Peyer's patch (tissue), 4 donors: ENCODE results near the gene IGSF9. TPM values are rescaled to one million over a fixed set of nuclear protein-coding genes. Genes with fewer than 3 reads are reported as not detected.

Source experiments
- DNase-seq, 3 donors: peaks; one replicate each; pipeline ENCODE4 v3.0.0-alpha.2; 2017 to 2019
- H3K27ac ChIP-seq, 4 donors: fragments of 200-600 bp; sonication (generic); one replicate each; pipeline ENCODE4 v1.5.1; 2016 to 2019
- H3K27me3 ChIP-seq, 2 donors: fragments of 200-600 bp; sonication (generic); one replicate each; pipeline ENCODE4 v1.5.1; 2019
- H3K36me3 ChIP-seq, 3 donors: fragments of 200-600 bp; sonication (generic); one replicate each; pipeline ENCODE4 v1.5.1; 2016 to 2019
- H3K4me1 ChIP-seq, 4 donors: fragments of 200-600 bp; sonication (generic); one replicate each; pipeline ENCODE4 v1.5.1; 2016 to 2019
- H3K4me3 ChIP-seq, 4 donors: fragments of 200-600 bp; sonication (generic); 1 replicate in 3 of 4; 2 replicates in 1 of 4; pipeline ENCODE4 v1.5.1; 2016 to 2019; ENCODE audit warnings: mild to moderate bottlenecking in 1 of 4
- H3K9me3 ChIP-seq, 4 donors: fragments of 200-600 bp; sonication (generic); one replicate each; pipeline ENCODE4 v1.5.1; 2016 to 2019; ENCODE audit warnings: mild to moderate bottlenecking in 1 of 4
- POLR2A ChIP-seq, 2 donors: fragments of 450-650 bp; IDR thresholded peaks; one replicate each; pipeline ENCODE4 v1.5.1; 2017; ENCODE audit warnings: antibody characterized with exemption in 2 of 2, mild to moderate bottlenecking in 2 of 2, moderate library complexity in 2 of 2
- total RNA-seq, 4 donors: library from RNA; depleted of rRNA; stranded (reverse); fragments of >200 nt; gene quantifications; one replicate each; pipeline ENCODE4 v1.1.0, GENCODE V29; 2016
- TF ChIP-seq, protein P1 (sequence below), 6 experiments: fragments of 450-650 bp in 4 of 6; fragments of 200-600 bp in 2 of 6; sonication (generic) in 1 of 6; IDR thresholded peaks; one replicate each; pipeline ENCODE4 v1.5.1; 2017 to 2019; ENCODE audit warnings: antibody characterized with exemption in 6 of 6, mild to moderate bottlenecking in 3 of 6, moderate library complexity in 1 of 6

Gene IGSF9
- total RNA-seq, 4 donors from 2014 or later = 5.8 to 169 (median 40.6) TPM

DNA sequence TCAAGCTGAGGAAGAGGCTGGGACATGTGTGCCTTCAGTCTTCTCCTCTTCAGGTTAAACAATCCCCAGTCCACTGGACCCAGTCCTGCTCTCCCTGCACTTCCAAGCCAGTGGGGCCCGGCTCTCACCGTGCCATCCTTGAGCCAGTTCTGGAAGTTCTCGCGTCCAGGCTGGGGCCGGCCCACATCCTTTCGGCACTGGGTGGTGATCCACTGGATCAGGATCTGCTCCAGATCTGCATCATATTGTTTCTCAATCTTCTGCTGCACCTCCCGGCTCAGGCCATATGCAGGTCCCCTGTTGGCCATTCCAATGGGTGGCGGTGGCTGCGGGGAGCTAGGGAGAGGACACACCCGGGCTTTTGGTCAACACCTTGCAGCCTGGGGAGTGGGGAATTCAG lies 25.2 kb downstream of the IGSF9 start:
- H3K27me3 ChIP-seq = no peaks in the 10 kb centered on the region
- H3K9me3 ChIP-seq = no peaks in the 10 kb centered on the region
- H3K27ac ChIP-seq = peak overlapping the region in 1 of 4 donors; percentile 96
- peaks cover 0 to 40% (median 0%) of the 10 kb centered on the region in 3 donors for H3K36me3 ChIP-seq
- no peak overlapping the region for H3K4me3 ChIP-seq
- TF ChIP-seq, protein P1, sequence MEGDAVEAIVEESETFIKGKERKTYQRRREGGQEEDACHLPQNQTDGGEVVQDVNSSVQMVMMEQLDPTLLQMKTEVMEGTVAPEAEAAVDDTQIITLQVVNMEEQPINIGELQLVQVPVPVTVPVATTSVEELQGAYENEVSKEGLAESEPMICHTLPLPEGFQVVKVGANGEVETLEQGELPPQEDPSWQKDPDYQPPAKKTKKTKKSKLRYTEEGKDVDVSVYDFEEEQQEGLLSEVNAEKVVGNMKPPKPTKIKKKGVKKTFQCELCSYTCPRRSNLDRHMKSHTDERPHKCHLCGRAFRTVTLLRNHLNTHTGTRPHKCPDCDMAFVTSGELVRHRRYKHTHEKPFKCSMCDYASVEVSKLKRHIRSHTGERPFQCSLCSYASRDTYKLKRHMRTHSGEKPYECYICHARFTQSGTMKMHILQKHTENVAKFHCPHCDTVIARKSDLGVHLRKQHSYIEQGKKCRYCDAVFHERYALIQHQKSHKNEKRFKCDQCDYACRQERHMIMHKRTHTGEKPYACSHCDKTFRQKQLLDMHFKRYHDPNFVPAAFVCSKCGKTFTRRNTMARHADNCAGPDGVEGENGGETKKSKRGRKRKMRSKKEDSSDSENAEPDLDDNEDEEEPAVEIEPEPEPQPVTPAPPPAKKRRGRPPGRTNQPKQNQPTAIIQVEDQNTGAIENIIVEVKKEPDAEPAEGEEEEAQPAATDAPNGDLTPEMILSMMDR (IDR thresholded peaks at IDR 0.05) = no peak
- no peak for TF ChIP-seq POLR2A (IDR thresholded peaks at IDR 0.05)
- H3K4me1 ChIP-seq = peaks cover 0 to 66% (median 14%) of the 10 kb centered on the region in 4 donors
- peak in 1 of 3 donors; percentile 42 for DNase-seq

DNA sequence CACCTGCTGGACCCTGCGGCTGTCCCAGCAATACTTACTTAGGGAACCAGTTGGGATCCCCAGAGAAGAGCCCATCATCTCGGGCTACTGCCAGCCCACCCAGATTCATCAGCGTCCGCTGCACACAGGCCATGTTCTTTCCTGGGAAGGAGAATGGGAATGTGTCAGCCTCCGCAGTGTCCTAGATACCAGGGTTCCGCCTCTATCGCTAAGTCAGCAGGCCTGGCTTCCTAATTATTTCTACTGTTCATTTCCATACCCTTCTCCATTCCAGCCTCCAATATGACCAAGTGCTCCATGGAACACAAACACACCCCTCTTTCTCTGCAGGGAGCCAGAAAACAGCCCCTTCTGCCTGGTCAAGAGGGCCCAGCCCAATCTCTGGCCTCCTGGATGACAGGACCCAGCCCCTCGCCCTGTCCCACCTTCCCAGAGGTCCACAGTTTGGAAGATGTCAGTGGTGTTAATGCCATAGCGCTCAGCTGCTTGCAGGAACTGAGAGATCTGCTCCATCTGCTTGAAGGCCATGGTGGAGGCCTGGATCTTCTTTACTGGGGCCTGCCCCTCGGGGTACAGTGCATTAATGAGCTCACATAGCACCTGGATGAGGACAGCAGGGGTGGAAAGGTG lies 26.1 kb downstream of the IGSF9 start:
- TF ChIP-seq POLR2A (IDR thresholded peaks at IDR 0.05) = no peak
- TF ChIP-seq, protein P1 (IDR thresholded peaks at IDR 0.05) = no peak
- Histone ChIP-seq H3K9me3 (no peaks in the 10 kb centered on the region), H3K36me3 (peaks cover 0 to 40% (median 0%) of the 10 kb centered on the region in 3 donors), H3K4me3 (no peak overlapping the region), H3K4me1 (peaks cover 0 to 66% (median 14%) of the 10 kb centered on the region in 4 donors), H3K27me3 (no peaks in the 10 kb centered on the region), H3K27ac (peak overlapping the region in 1 of 4 donors; percentile 96)
- no peak for DNase-seq

GRCh38 chr1:159918352-159919200 lies 26.8 kb downstream of the IGSF9 start:
- TF ChIP-seq POLR2A (IDR thresholded peaks at IDR 0.05) = no peak
- TF ChIP-seq, protein P1 (IDR thresholded peaks at IDR 0.05) = no peak
- Histone ChIP-seq H3K27ac (peak overlapping the region in 2 of 4 donors; percentile 26 to 96), H3K4me1 (peaks cover 0 to 70% (median 14%) of the 10 kb centered on the region in 4 donors), H3K27me3 (no peaks in the 10 kb centered on the region), H3K9me3 (no peaks in the 10 kb centered on the region), H3K4me3 (no peak overlapping the region), H3K36me3 (peaks cover 0 to 40% (median 0%) of the 10 kb centered on the region in 3 donors)
- DNase-seq = no peak

DNA sequence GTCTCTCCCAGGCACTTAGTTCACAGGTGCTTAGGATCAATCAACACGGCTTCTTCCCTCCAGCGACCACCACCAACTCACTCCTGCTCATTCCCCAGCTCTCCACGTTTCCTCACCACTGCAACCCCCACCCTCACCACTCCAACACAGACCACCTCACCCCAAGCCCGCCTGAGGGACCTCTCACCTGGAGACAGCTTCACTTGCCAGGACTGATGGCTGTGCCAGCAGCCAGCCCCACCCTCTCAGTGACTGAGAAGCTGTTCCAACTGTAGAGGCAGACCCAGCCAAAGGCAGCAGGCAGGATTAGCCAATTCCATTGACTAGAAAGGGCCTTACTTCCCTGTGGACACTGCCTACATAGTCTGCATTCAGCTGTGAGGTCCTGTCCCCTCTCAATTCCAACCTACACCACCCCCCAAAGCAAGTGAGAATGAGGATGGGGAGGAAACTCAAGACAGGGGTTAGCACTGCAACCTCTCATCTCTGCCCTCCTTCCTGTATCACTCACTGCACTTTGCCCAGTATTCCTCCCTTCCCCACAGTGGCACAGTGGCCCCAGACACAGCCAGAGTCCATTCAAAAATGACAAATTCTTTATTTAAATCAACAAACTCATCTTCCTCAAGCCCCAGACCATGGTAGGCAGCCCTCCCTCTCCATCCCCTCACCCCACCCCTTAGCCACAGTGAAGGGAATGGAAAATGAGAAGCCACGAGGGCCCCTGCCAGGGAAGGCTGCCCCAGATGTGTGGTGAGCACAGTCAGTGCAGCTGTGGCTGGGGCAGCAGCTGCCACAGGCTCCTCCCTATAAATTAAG lies 27.7 kb downstream of the IGSF9 start:
- no peaks in the 10 kb centered on the region for H3K27me3 ChIP-seq
- peaks cover 0 to 71% (median 11%) of the 10 kb centered on the region in 4 donors for H3K4me1 ChIP-seq
- H3K9me3 ChIP-seq = no peaks in the 10 kb centered on the region
- no peak for DNase-seq
- no peak overlapping the region for H3K4me3 ChIP-seq
- H3K27ac ChIP-seq = peak overlapping the region in 1 of 4 donors; percentile 26
- TF ChIP-seq, protein P1 (IDR thresholded peaks at IDR 0.05) = no peak
- peaks cover 0 to 40% (median 0%) of the 10 kb centered on the region in 3 donors for H3K36me3 ChIP-seq
